Endometrium (tissue), 2 donors: ENCODE data around the gene HIPK2.

Experiments
- FAIRE-seq: peaks from 2 replicates; lab custom pipeline; 2012; peaks lifted over from hg19 to GRCh38; lab: Jason Lieb, UNC
- donor health status: control.
- donor health status: control.

Gene HIPK2

DNA sequence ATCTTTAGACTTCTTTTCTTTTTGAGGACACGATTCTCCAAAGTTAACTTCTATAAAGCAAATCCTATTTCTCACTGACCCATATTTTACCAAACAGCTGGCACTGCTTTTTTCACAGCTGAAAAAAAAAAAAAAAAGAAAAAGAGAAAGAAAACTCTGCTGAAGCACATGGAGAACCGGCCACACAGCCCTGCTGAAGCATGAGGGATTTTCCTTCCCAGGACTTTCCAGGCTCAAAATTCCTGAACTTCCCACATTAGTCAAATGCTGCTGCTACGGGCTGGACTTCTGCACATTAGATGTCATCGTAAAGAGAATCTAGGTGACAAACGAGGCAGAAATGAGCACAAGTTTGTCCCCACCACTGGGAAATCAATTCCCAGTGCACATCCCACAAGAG lies 25.2 kb downstream of the HIPK2 start:
- FAIRE-seq = no peak

DNA sequence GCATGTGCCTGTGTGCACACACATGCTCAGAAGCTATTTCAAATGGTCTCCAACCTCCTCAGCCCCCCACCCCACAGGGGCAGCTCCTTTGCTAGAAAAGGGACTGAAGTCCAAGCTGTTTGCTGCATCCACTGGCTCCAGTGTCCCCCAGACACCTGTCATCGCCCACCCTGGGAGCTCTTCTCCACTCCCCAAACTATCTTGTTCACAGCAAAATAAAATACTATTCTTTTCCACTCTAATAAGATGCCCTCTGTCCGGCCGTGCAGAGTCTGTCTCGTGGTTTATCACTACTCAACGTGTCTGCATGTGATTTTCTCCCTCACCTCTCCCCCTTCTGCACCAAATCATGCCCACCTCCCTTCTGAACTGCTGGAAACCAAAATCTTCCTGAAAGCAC lies 25.6 kb downstream of the HIPK2 start:
- FAIRE-seq = no peak

GRCh38 chr7:139750459-139751095 lies 27.2 kb downstream of the HIPK2 start:
- no peak for FAIRE-seq

DNA sequence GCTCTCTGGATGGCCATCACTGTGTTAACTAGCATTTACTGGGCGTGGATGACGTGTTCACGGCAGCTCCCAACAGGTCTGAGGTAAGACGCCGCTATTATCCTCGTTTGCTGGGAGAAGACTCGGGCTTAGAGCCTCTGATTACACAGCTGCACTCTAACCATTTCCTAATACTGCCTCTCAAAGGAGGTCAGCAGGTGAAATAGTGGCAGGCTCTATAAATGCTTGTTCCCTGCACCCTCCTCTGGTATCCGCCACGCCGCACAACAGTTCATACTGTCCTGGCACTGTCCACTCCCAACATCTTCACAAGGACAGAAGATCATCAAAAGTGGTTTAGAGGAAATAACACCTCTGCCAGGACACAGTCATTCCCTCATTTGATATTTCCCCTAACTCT lies 28.3 kb downstream of the HIPK2 start:
- FAIRE-seq = no peak

GRCh38 chr7:139748941-139749340 lies 28.9 kb downstream of the HIPK2 start:
- no peak for FAIRE-seq

DNA sequence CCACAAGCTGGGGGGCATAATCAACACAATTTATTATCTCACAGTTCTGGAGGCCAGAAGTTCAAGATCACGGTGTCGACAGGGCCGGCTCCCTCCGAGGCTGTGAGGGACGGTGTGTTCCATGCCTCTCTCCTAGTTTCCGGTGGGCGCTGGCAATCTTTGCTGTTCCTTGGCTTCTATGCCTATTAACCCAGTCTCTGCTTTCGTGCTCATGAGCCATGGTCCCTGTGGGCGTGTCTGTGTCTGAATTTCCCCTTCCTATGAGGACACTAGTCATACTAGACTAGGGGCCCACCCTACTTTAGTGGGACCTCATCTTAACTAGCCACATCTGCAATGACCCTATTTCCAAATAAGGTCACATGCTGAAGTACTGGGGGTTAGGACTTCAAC lies 29.4 kb downstream of the HIPK2 start:
- no peak for FAIRE-seq

DNA sequence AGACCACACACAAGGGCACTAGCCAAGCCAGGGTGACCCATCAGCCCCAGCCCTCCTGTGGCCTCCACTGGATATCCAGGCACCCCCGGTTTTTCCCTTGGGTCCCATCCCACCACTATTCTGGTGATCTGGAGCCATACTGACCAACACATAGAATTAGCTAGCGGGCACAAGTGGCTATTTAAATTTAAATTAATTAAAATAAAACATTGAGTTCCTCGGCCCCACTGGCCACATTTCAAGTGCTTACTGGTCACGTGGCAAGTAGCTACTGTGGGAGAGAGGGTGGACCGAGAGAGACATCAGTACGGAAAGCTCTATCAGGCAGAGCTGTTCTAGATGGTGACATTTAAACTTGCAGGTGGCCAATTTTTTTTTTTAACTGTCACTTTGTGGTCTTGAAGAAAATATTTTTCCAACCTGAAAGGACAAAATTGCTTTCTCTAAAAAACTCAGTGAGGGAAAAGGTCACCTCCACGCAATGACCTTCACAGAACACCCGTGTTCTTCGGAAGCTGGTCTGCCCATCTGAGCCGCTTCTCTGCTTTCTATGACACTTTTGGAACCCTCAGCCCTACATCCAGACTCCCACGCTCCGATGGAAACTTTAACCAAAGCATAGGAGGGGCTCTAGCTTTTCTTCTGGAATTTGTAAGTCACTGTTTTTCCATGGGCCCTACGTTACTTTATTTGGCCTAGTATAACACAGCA lies 30.0 kb downstream of the HIPK2 start:
- FAIRE-seq = no peak

- no peak for FAIRE-seq
These were observed 31.1 kb downstream of the HIPK2 start for GRCh38 chr7:139746652-139747051.

DNA sequence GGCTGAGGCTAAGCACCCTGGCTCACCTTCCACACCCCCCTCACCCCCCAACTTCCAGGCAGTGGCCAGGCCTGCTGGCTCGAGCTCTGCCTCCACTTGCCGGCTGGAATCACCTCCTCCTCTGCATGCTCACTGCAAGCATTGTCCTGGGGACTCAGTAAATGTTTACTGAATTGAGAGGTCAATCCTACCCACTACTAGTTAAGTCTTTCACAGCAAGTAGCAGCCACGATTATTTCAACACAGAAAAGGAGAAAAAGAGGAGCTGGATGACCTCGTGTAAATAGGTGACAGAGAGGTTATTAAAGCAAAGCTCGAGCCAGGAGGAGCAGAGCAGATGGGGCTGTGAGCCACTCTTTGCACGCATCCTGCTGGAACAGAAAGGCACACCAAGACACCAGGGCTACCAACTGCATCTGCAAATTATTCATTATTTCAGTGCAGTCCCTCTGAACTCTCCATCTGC lies 32.1 kb downstream of the HIPK2 start:
- FAIRE-seq = no peak

DNA sequence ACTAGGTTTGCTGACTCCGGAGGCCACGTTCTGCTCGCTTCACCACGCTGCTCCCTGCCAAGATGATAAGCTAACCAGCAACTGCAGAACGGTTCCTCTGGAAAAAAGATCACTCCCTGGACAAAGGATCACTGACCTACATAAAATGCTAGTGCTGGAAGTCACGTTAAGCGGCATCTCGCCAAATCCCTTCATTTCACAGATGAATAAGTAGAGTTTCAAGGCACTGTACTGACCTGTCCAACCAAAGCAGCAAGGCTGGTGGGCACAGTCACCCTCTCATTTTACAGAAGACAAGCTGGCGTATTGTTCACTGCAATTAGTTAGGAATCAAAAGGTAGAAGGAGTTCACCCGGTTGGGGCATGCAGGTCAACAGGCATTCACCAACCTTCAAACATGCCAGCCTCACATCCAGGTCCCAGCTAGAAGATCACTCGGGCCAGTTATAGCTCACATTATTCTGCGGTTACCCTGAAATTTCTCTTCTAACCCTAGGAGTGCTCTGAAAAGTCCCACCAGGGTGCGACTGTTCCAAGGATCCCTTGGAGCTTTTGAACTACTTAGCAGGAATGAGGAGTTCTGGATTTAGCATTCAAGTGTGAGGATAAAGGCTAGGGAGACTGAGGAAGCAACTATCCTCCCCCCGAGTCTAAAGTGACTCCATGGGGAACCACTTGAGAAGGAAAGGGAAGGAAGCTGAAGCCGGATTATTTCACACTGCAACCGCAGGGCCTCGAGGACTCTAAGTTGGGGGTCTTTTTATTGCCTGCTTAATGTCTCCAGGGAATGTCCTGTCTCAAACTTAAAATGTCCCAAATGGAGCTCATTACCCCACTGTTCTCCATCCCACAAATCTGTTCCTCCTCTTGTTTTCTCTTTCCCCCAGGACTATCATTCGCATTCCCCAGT lies 32.8 kb downstream of the HIPK2 start:
- FAIRE-seq = no peak

GRCh38 chr7:139743967-139744767 lies 33.6 kb downstream of the HIPK2 start:
- FAIRE-seq = no peak

DNA sequence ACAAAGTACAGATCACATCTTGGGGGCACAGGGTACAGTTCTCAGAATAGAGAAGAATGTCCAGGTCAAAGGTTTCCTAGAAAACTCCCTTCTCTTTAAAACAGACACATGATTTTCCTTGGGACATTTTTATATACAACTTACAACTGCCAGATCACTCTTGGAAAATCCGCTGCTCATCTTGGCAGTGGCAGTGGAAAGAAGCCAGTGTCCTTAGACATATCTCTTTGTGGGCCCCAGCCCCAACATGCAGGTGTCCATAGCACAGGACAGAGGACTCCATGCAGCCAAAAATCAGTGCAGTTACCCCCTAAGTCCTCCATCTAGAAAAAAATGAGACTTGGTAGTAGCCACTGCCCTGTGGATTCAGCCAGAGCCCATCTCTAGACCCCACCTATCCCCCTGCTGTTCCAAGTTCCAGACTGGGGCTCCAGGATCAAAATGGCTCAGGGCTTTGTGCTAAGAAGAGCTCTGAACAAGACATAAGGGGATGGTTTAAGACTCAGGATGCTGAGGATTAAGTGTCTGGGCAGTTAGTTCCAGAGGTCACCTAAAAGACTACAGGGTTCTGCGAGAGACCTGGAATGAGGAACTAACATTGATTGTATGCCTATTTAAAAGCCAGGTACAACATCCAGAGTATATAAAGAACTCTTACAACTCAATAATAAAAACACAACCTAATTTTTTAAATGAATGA lies 34.4 kb downstream of the HIPK2 start:
- FAIRE-seq = no peak

DNA sequence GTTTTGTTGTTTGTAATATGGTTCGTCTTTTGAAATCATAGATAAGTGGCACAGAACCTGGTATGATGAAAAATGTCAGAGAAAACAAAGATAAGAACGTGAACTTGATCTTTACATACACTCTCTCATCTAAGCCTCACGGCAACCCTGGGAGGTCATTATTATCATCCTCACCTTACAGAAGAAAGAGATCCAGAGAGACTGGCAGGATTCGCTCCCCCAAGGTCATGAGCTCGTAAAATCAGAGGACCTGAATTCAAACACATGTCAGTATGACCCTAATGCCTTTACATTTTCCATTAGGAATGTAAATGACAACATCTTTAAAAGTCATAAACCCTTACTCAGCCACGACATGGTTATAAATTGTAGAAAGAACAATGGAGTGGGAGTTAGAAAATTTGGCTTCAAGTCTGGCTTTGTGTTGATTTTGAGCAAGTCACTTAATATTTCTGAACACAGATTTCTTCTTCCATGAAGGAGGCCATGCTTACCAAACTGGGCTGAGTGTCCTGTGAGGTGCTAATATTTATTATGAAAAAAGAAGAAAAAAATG lies 35.9 kb downstream of the HIPK2 start:
- FAIRE-seq = no peak

GRCh38 chr7:139741239-139741638 lies 36.6 kb downstream of the HIPK2 start:
- no peak for FAIRE-seq

GRCh38 chr7:139739863-139740597 lies 37.8 kb downstream of the HIPK2 start:
- FAIRE-seq = no peak

DNA sequence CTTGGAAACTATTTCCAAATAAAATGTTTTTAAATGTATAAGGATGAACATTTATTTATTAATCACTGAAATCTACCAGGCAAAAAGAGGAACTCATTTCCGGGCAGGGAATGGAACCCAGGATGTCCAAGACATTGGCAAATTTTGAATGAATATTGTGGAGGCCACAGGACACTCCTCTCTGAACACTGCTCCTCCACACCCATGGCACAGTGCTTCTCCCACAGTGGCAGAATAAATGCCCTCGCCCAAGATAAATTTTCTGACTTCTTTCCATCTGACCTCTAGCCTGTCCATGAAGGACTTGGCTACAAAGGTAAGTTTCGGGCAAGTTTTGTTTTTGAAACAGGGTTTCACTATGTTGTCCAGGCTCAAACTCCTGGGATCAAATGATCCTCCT lies 39.0 kb downstream of the HIPK2 start:
- no peak for FAIRE-seq

GRCh38 chr7:139738101-139738489 lies 39.7 kb downstream of the HIPK2 start:
- FAIRE-seq = no peak

- no peak for FAIRE-seq
These were observed 40.3 kb downstream of the HIPK2 start for GRCh38 chr7:139737221-139738100.

GRCh38 chr7:139735912-139736595 lies 41.7 kb downstream of the HIPK2 start:
- FAIRE-seq = no peak
